ENCODE measurements around the gene ZNRF4.

DNA sequence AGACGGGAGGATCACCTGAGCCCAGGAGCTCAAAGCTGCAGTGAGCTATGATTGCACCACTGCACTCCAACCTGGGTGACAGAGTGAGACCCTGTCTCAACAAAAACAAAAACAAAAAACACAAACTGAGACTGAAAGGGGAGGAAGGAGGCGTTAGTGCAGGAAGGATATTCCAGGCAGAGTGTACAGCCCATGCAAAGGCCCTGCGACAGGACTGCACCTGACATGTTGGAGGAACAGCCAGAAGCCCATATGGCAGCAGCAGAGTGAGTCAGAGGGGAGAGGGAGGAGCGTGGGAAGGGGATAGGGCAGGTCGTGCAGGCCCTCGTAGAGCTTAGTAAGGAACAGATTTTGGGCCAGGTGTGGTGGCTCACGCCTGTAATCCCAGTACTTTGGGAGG is 3.2 kb downstream of the ZNRF4 start:
- TF ChIP-seq REPIN1 (tag by site-specific recombination; IDR thresholded peaks at IDR 0.05; ENCODE audit: low read depth) (no peak), ZSCAN30 (tag by site-specific recombination; IDR thresholded peaks at IDR 0.05) (no peak), ZNF629 (tag by site-specific recombination; IDR thresholded peaks at IDR 0.05) (no peak), TCF7L2 (IDR thresholded peaks at IDR 0.05; ENCODE audit: borderline replicate concordance, low read depth, low read length) (no peak), ZNF394 (tag by site-specific recombination; IDR thresholded peaks at IDR 0.05; ENCODE audit: borderline replicate concordance) (no peak), ZNF121 (tag by site-specific recombination; IDR thresholded peaks at IDR 0.05) (no peak), ZNF157 (tag by site-specific recombination; IDR thresholded peaks at IDR 0.05) (no peak)
- TF ChIP-seq, protein P1, sequence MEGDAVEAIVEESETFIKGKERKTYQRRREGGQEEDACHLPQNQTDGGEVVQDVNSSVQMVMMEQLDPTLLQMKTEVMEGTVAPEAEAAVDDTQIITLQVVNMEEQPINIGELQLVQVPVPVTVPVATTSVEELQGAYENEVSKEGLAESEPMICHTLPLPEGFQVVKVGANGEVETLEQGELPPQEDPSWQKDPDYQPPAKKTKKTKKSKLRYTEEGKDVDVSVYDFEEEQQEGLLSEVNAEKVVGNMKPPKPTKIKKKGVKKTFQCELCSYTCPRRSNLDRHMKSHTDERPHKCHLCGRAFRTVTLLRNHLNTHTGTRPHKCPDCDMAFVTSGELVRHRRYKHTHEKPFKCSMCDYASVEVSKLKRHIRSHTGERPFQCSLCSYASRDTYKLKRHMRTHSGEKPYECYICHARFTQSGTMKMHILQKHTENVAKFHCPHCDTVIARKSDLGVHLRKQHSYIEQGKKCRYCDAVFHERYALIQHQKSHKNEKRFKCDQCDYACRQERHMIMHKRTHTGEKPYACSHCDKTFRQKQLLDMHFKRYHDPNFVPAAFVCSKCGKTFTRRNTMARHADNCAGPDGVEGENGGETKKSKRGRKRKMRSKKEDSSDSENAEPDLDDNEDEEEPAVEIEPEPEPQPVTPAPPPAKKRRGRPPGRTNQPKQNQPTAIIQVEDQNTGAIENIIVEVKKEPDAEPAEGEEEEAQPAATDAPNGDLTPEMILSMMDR (tag by site-specific recombination; IDR thresholded peaks at IDR 0.05): no peak
- TF ChIP-seq, protein P2, sequence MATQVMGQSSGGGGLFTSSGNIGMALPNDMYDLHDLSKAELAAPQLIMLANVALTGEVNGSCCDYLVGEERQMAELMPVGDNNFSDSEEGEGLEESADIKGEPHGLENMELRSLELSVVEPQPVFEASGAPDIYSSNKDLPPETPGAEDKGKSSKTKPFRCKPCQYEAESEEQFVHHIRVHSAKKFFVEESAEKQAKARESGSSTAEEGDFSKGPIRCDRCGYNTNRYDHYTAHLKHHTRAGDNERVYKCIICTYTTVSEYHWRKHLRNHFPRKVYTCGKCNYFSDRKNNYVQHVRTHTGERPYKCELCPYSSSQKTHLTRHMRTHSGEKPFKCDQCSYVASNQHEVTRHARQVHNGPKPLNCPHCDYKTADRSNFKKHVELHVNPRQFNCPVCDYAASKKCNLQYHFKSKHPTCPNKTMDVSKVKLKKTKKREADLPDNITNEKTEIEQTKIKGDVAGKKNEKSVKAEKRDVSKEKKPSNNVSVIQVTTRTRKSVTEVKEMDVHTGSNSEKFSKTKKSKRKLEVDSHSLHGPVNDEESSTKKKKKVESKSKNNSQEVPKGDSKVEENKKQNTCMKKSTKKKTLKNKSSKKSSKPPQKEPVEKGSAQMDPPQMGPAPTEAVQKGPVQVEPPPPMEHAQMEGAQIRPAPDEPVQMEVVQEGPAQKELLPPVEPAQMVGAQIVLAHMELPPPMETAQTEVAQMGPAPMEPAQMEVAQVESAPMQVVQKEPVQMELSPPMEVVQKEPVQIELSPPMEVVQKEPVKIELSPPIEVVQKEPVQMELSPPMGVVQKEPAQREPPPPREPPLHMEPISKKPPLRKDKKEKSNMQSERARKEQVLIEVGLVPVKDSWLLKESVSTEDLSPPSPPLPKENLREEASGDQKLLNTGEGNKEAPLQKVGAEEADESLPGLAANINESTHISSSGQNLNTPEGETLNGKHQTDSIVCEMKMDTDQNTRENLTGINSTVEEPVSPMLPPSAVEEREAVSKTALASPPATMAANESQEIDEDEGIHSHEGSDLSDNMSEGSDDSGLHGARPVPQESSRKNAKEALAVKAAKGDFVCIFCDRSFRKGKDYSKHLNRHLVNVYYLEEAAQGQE (tag by site-specific recombination; IDR thresholded peaks at IDR 0.05): no peak

Measured in HEK293 (cell line).